Inferior parietal cortex (tissue), 1 donor: Measurements from ENCODE around the gene SERPINA10.
"Not testable (repeated sequence)": the region's sequence is repeated elsewhere in the genome, so short reads cannot be mapped to it uniquely, and the experiment has no call there.

Experiments used
- DNase-seq: peaks from one replicate; pipeline ENCODE4 v3.0.0-alpha.2; 2016; ENCODE audit errors: extremely low spot score

Gene SERPINA10

DNA sequence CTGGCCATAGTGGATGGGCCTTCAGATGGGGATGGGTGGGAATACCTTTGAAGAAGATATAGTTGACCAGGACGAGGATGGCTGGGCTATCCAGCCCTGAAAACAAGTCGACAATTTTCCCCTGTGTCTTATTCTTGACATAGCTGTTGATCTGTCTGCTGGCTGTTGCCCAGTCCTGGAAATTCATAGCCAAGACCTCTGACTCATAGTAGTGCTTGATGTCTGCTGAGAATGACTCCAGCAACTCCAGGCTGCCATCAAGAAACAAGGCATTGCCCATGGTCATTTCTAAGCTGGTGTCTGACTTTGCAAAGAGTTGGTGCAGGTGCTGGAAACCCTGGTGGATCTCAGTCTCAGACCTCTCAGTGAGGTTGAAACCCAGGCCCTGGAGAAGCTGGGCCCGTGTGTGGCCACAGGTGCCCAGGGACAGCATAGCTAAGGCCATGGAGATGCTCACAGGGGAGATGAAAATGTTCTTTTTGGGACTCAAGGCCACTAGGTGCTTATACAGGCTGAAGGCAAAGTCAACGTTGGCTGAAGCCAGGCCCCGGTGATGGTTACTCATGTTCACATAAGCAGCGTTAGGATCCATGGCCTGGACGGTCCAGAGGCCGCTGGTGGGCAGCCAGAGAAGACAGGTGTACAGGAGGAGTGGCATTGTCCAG lies 21.1 kb upstream of the SERPINA10 start:
- no peak for DNase-seq

DNA sequence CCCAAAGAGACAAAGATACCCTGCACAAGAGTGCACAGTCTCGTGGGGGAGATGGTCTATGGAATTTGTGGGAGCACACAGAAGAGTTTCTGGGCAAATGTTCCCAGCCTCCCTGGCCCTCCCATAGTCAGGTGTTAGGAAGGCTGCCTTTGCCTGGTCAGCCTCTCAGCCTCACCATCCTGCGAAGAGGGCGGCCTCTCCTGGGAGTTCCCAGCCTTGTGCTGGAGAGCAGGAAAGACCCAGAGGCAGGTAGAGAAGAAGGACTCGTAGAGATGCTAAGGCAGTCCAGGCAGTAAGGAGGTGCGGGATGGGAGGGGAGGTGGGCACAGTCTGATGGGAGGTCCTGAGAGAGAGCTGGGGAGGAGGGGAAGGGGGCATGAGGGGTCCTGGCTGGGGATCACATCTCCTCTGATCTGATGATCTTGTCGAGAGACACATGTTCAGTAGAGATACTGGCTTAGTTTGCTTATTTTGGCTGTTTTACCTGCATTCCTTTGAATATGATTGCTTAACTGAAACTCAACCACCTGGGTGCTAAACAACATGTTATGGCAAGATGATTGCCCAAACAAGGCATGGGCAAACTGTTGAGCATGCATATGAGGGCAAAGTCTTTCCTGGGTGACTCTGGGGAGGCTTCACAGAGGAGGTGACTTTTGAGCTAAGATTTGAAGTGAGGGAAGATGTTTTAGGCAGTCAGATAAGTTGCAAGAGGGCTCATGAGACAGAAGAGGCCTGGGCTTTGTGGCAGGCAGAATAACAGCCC lies 19.6 kb upstream of the SERPINA10 start:
- no peak for DNase-seq

DNA sequence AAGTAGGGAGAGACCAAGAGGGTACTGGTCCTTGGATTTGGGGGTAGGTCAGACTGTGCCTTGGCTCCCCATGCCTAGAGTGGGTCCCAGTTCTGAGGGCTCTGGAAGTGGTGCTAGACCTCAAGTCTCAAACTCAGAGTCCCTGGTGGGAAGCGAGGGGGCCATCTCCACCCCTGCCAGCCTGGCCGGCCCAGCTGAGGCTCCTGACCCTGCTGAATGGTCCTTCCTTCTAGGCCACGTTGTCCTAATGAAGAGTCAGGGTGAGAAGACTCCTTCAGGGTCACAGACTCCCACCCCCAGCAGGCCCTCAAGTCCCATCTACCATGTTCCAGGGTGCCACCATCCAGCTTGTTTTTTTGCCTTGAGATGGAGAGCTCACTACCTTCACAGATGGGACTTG lies 17.2 kb upstream of the SERPINA10 start:
- DNase-seq: no peak

DNA sequence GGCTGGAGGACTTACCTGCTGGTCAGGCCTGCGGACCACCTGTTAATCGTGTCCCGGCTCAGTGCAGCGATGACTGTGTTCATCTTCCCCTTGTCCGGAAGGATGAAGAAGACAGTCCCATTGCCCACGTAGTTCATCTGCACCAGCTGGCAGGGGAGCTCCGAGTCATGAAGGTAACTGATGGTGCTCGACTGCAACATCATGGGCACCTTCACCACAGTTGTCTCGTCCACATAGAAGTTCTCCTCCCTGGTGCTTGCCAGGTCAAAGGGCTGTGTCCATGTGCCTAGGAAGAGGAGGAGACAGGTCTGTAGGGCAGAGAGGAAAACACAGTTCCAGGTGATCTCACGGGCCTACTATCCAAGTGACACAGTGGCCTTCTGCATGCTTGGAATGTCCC lies 16.7 kb upstream of the SERPINA10 start:
- DNase-seq: no peak

DNA sequence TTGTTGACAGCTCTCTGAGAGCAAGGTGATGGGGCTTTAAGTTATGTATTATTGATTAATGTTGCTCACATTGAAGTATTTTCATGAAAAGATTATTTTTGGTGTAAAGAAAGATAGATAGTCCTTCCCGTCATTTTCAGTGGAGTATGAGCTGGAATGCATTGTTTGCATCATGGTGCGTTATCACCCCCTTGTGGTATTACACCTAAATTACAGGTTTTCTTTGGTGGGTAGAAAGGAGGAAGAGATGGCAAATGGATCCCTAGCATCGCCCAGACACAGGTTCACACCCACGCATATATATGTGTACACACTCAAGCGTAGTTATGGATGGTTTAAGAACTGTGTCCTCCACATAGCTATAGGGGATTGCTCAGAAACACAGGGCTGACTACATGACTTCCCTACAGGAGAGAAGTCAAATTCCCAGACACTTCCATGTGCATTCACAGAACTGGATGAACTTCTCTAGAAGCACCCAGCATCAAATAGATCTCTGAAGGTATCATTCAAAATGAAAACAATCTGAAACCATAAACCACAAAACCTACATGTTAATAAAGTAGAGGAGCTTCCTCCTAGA lies 14.4 kb upstream of the SERPINA10 start:
- DNase-seq: no peak

DNA sequence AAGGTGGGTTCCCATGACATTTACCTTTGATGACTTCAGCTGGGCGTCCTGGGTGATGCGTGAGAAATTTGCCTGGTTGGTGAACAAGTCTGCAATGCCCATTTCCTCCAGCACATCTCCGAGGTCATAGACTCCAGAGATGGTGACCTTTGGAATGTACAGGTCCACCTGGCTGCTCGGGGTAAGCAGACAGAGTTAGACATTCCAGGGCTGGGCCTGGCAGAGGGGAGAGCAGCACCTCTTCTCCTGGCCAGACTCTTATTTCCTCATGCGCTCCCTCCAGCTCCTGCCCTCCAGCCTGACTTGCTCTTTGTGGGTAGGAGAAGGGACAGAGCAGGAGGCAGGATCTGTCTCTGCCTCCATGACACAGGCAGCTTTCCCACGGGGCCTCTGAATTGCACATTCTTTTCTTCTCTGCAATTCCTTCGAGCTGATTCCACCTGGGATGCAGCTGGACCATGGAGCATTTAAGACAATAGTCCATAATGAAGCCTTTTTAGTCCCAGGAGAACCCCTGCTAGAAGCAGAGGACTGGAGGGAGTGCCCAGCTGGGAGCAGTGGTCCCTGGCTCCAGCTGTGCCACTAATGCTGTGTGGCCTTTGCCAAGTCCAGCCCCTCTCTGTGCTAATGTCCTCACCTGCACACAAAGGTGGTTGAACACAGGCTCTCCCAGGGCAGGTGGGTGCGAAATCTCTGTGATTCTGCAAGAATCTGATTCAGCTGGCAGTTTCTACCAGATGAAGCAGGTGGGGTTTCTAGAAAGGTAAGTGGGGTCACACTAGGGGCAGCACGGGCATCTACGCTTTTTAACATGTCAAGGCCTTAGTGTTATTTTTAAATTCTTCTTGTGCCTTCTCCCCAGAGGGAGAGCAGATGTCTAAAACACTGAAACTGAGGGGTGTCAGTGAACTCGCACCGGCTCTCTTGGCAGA lies 13.2 kb upstream of the SERPINA10 start:
- no peak for DNase-seq

DNA sequence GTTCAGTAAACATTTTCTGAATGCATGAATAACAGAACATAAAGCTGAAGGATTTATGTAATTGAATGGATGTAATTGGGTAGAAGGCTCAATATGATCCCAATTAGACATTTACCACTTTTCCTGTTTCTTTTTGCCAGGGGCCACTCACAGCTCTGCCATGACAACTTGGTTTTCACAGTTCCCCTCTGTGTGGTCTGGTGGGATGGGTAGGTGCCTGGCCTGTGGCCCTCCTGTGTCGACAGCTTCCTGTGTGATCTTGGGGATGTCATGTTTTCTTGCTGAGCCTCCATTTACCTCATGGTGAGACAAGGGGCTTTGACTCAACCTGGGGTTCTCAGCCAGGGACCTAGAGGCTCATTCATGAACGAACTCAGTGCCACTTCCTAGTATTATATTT lies 12.6 kb upstream of the SERPINA10 start:
- DNase-seq: no peak

DNA sequence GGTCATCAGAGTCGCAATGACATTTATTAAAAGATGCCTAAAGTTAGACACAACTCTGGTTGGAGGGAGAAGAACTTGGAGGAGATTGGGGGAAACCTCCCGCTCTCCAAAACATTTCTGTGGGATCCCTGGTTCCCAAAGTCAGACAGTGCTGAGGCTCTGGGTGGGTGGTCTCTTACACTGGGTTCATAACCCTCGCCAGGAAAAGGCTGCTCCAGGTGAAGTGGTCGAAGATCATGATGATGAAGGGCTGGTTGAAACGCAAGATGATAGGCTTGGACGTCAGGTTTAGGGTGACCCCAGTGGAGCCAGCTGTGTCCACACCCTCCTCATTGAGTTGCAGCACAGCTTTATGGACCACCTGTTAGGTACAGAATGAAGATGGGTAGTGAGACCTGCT lies 11.2 kb upstream of the SERPINA10 start:
- no peak for DNase-seq

DNA sequence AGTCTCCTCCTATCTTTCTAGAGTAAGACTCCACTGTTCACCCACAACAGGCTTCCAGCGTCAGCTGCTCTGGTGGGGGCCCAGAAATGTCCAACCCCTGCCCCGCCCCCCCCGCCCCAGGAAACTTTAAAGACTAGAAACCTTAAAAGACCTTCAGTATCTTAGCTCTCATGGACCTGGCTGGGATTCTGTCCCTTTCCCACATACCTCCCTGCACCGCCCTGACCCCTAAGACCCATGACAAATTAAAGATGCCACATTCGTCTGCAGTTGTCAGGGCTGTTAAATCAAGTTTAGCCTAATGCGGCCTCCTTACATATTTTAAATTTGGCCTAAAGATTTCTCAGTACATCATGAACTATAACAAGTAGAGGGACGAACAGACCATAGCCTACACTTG lies 10.0 kb upstream of the SERPINA10 start:
- no peak for DNase-seq

DNA sequence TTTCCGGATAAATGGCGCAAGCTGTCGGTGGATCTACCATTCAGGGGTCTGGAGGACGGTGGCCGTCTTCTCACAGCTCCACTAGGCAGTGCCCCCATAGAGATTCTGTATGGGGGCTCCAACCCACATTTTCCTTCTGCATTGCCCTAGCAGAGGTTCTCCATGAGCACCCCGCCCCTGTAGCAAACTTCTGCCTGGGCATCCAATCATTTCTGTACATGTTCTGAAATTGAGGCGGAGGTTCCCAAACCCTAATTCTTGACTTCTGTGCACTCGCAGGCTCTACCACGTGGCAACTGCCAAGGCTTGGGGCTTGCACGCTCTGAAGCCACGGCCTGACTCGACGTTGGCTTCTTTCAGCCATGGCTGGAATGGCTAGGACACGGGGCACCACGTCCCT lies 5.1 kb upstream of the SERPINA10 start:
- no peak for DNase-seq

DNA sequence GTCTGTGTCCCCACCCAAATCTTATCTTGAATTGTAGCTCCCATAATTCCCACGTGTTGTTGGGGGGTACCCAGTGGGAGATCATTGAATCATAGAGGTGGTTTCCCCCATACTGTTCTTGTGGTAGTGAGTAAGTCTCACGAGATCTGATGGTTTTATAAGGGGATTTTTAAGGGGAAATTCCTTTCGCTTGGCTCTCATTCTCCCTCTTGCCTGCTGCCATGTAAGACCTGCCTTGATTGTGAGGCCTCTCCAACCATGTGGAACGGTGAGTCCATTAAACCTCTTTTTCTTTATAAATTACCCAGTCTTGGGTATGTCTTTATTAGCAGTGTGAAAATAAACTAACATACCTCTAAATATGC lies 3.1 kb upstream of the SERPINA10 start:
- not testable (repeated sequence) for DNase-seq

DNA sequence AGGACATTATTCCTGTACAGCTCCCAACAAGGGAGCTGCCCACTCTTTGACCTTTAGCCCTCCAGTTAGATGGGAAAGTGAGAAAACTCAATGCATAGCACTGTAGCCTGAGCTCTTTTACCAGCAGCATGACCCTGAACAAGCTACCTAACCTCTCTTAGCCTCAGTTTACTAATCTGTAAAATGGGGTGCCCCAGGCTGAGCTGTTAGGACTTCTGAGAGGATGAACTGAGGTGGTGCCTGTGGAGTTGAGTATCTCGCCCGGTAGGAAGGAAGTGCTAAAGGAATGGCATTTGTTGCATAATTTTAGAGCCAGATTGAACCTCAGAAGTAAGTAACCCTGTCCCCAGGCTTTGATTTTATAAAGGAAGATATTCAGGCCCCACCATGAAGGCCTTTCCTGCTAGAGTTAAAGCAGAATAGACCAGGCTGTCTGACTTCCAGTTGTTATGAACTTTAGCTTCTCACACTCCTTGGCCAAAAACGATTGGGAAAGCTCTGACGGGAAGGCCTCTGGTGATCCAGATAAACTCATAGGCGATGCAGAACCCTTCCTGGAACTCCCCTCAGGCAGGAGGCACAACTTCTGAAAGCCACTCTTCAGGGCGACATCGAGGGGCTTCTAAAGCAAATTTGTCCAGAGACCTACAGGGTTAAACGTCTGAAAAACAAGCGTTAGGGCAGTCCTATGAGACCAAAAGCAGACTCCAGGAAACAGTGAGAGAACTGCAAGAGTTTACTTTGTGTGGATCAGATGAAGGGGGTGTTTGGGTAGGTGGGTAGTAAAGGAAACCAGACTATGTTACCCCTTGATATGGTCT lies 2.5 kb upstream of the SERPINA10 start:
- DNase-seq: no peak

DNA sequence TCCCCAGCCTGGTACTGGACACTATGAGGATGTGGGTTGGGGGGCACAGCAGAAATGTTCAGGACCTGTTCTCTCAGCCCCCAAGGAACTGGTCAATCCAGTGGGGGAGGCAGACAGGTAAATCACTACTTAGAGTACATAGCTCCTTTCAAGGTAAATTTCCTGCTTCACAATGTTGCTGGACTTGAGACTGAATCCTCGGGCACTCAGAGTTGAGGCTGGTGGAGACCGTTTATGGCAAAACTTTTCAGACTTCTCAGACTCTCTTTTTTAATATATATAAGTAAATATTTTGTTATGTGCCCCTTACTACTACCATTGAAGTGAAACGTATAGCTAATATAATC lies 483 bp upstream of the SERPINA10 start:
- DNase-seq: no peak

DNA sequence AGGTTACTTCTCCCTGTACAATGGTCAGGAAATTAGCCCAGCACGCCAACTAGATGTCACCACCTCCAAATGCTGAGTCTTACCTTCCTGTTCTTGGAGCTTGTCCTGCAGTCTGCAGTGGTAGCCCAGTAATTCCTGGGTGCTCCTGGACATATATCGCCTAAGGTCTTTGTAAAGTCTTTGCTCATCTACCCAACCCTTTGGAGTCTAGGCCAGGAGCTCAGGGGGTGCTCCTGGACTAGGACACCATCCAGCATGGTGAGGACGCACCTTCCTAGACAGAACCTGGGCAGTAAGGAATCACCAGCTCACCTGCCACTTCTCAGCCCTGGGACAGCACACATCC lies 569 bp downstream of the SERPINA10 start:
- no peak for DNase-seq

DNA sequence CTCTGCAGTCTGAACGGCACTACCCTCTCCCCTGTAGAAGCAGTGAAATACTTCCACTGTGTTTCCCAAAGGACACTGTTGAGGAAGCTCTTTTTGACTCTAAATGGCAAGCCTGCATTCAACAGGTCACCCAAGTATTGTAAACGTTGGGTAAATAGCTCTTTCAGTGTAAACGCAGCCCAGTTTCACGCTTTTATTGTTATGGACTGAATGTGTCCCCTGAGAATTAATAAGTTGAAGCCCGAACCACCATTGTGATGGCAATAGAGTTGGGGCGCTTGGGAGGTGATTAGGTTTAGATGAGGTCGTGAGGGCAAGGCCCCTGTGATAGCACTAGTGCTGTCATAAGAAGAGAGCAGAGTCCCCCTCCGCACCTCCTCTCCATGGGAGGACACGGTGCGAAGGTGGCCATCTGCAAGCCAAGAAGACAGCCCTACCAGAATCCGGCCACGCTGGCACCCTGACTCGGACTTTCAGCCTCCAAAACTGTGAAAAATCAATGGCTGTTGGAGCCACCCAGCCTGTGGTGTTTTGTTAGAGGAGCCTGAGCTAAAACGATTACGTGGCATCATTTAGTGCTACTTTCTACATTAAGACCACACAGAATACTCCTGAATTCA lies 1.1 kb downstream of the SERPINA10 start:
- DNase-seq: no peak

DNA sequence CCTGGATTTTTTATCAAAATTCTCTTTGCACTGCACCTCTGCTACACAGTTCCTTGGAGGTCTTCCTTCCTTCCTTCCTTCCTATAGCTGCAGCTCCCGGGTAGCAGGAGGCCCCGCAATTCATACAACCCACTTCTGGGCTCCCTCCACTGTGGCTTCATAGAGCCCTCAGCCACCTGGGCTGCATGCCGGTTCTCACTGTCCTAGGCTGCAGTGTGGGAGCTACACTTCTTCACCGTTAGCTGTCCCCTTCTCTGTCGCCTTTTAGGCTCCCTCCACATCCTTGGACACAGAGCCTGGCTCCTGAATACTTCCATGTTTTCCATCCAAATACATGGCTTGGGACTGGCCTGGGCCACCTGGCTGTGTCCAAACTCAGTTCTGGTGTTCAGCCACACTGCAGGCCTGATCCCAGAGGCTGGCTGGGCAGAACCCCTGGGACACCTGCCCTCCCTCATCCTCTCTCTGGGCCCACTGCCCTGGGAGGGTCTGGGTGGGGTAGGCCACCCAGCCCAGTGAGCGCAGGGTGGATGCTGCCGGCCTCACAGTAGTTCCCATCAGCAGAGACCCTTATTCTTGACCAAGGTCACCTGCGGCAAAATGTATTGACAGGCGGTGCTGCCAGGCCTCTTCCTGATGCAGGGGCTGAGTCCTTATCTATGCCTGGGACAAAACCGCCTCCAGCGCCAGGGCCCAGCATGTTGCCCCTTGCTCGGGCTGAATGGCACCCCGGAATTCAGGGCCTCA lies 1.7 kb downstream of the SERPINA10 start:
- no peak for DNase-seq

DNA sequence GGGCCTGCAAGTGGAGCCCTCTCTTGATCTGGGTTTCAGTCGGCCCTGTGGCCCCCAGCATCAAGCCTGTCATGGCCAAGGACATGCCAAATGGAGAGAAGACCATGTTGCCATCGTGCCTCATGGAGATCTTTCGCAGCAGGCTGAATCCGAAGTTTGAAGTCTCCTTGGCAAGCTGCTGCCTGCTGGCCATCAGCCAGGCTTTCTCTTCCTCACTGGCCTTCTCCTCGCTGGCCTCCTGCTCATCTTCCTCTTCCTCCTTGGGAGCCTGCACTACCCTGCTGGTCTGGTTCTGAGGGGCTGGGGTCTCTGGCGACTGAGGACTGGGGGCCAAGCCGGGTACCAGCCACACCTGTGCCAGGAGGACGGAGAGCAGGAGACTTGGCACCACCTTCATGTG lies 2.9 kb downstream of the SERPINA10 start:
- DNase-seq: no peak

DNA sequence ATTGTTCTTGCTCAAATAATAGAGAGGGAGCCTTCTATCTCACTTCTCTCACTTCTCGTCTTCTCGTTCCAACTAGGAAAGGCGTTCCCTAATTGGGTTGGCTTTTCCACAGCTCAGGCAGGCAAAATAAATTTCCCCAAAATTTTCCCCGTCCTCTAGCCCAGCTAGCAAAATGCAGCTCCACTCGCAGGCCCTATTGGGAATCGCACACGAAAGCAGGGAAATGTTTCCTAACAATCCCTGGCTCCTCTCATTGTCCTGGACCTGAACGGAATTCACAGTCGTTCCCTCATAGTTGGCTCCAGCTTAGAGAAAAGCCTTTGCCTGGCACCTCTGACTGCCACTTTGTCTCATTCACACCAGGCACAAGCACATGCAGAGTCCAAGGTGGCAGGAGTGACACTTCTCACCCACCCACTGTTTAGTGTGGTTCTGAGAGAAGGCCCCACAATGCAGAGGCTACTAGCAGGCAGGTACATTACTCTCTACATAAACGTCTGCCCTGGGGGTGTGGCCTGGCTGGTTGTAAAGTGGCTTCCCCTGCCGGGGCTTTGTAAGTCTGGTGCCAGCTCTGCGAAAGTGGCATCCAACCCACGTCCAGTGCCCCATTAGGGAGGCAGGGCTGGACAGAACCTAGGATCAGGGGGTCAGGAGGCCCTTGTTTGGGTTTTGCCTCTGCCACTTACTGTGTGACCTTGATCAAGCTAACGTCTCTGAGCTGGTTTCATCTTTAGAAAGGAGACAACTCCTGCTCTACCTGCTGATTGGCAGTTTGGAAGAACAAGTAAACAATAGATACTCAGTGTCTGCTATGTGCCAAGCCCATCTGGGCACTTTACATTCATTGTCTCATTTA lies 4.2 kb downstream of the SERPINA10 start:
- no peak for DNase-seq

DNA sequence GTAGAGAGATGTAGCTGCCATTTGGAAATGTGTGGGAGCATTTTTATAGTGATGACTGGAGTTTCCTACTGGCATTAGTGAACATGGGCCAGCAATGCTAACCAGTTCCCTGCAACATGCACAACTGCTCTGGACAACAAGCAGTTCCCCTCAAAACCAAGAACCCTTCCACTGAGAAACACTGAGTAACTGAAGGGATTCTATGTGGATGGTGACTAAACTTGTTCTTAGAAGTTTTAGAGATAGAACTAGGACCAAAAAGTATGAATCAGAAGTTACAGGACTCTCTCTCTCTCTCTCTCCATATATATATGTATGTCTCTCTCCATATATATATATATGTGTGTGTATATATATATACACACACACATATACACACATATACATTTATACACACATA lies 7.9 kb downstream of the SERPINA10 start:
- DNase-seq: no peak
